GM12878 (cell line): Measurements from ENCODE around the gene WDR48. TPM values are rescaled to one million over a fixed set of nuclear protein-coding genes. Genes with fewer than 3 reads are reported as not detected.

Source experiments
- ATAC-seq: fragments of 200-7000 bp; cut with Tn5 transposase; 3 replicates; pipeline ENCODE4 v1.9.1; 2020; ENCODE audit warnings: mild to moderate bottlenecking, moderate library complexity
- BruUV-seq: library from RNA; stranded (reverse); fragments of 400-500 nt; replicated peaks from 2 replicates; lab custom pipeline; 2021; lab: Mats Ljungman, UMichigan
- CTCF ChIA-PET: fragments of 300-600 bp; sonication (Branson Sonifier 250); formaldehyde crosslinking; extraction: SDS; loops from one replicate; lab custom pipeline; 2021; ENCODE audit warnings: inconsistent platforms; lab: Yijun Ruan, JAX
- POLR2A ChIA-PET: fragments of 350-600 bp; formaldehyde crosslinking; extraction: SDS; loops from one replicate; lab custom pipeline; 2021; ENCODE audit warnings: inconsistent platforms; lab: Charles Lee
- RAD21 ChIA-PET: fragments of 300-600 bp; sonication (Branson Sonifier 250); formaldehyde crosslinking; loops from one replicate; lab custom pipeline; 2023; ENCODE audit warnings: antibody characterized with exemption; ENCODE audit not compliant: unreplicated experiment; lab: Charles Lee
- SMC1A ChIA-PET: fragments of 300-600 bp; sonication (Branson Sonifier 250); formaldehyde crosslinking; loops from one replicate; lab custom pipeline; 2023; ENCODE audit not compliant: unreplicated experiment, uncharacterized antibody; lab: Charles Lee
- DNase-seq: peaks from one replicate; pipeline ENCODE4 v3.0.0-alpha.2; 2011; ENCODE audit warnings: low read depth, low spot score
- FAIRE-seq: peaks from 3 replicates; lab custom pipeline; 2011; peaks lifted over from hg19 to GRCh38; lab: Jason Lieb, UNC
- H2AFZ ChIP-seq: 2 replicates; pipeline ENCODE4 v1.6.0; 2011; ENCODE audit warnings: low read depth, low read length, control low read depth; ENCODE audit not compliant: control insufficient read depth
- H3K27ac ChIP-seq: 2 replicates; pipeline ENCODE4 v1.5.1; 2011; ENCODE audit warnings: control low read depth; ENCODE audit not compliant: control insufficient read depth, insufficient read depth
- H3K27me3 ChIP-seq, 2 experiments: replicated peaks in 1 of 2; 2 replicates each; pipeline versions ENCODE4 v1.6.0 to v1.6.1; 2011; ENCODE audit warnings: low read length in 1 of 2; ENCODE audit not compliant: control insufficient read depth in 2 of 2, insufficient read depth in 2 of 2
- H3K36me3 ChIP-seq, 2 experiments: 2 replicates each; pipeline ENCODE4 v1.5.1; 2011; ENCODE audit warnings: low read length in 1 of 2; ENCODE audit not compliant: control insufficient read depth in 2 of 2, insufficient read depth in 2 of 2
- H3K4me1 ChIP-seq: 2 replicates; pipeline ENCODE4 v1.6.1; 2011; ENCODE audit warnings: mild to moderate bottlenecking, low read length, moderate library complexity, mixed read lengths; ENCODE audit not compliant: control insufficient read depth, insufficient read depth
- H3K4me2 ChIP-seq: 2 replicates; pipeline ENCODE4 v1.6.0; 2011; ENCODE audit warnings: control low read depth; ENCODE audit not compliant: control insufficient read depth, insufficient read depth
- H3K4me3 ChIP-seq: fragments of 200-600 bp; sonication (generic); 2 replicates; pipeline ENCODE4 v1.5.1; 2016
- H3K79me2 ChIP-seq: 2 replicates; pipeline ENCODE4 v1.6.0; 2011; ENCODE audit warnings: low read length; ENCODE audit not compliant: control insufficient read depth, insufficient read depth
- H3K9ac ChIP-seq: 2 replicates; pipeline ENCODE4 v1.8.0; 2011; ENCODE audit warnings: low read length, control low read depth, mixed read lengths; ENCODE audit not compliant: control insufficient read depth, insufficient read depth
- H3K9me3 ChIP-seq: replicated peaks from 3 replicates; pipeline ENCODE4 v1.5.1; 2011; ENCODE audit warnings: mild to moderate bottlenecking, low read length; ENCODE audit not compliant: control insufficient read depth, insufficient read depth
- H4K20me1 ChIP-seq: 2 replicates; pipeline ENCODE4 v1.6.0; 2011; ENCODE audit not compliant: control insufficient read depth, insufficient read depth
- ASH2L ChIP-seq: fragments of 300-600, 200-600 bp; sonication (generic); IDR thresholded peaks from 2 replicates; pipeline ENCODE4 v1.6.1; 2017; ENCODE audit warnings: low read depth, mild to moderate bottlenecking, borderline replicate concordance
- EP300 ChIP-seq, 2 experiments: fragments of 150-350 bp in 1 of 2; IDR thresholded peaks; 2 replicates each; pipeline ENCODE4 v1.6.1; 2011 to 2012; ENCODE audit warnings: low read depth in 2 of 2, low read length in 2 of 2, borderline replicate concordance in 1 of 2, improper control_type of control experiment in 1 of 2, inconsistent platforms in 1 of 2; ENCODE audit not compliant: control insufficient read depth in 1 of 2
- IKZF2 ChIP-seq, 2 experiments: fragments of 450-650 bp; IDR thresholded peaks; 2 replicates each; pipeline ENCODE4 v1.6.1; 2017; ENCODE audit warnings: mild to moderate bottlenecking in 2 of 2, moderate library complexity in 2 of 2
- KDM1A ChIP-seq: fragments of 200-600 bp; sonication (generic); IDR thresholded peaks from 2 replicates; pipeline ENCODE4 v1.6.1; 2016; ENCODE audit warnings: borderline replicate concordance
- KLF5 ChIP-seq: fragments of 450-650 bp; IDR thresholded peaks from 2 replicates; pipeline ENCODE4 v1.6.1; 2014; ENCODE audit warnings: mild to moderate bottlenecking; ENCODE audit not compliant: partially characterized antibody
- NR2F1 ChIP-seq: fragments of 450-650 bp; conservative IDR thresholded peaks from 2 replicates; pipeline ENCODE4 v1.6.1; 2017; ENCODE audit warnings: mild to moderate bottlenecking
- POU2F2 ChIP-seq: IDR thresholded peaks from 3 replicates; pipeline ENCODE4 v1.6.1; 2011; ENCODE audit warnings: low read depth, mild to moderate bottlenecking, low read length, borderline replicate concordance
- TBL1XR1 ChIP-seq: IDR thresholded peaks from 2 replicates; pipeline ENCODE4 v1.6.1; 2012; ENCODE audit warnings: low read depth, low read length, improper control_type of control experiment
- TCF12 ChIP-seq: IDR thresholded peaks from 2 replicates; pipeline ENCODE4 v1.6.1; 2011; ENCODE audit warnings: low read depth, mild to moderate bottlenecking, low read length
- WGBS: methylation state at CpG from one replicate; pipeline ENCODE4 v1.1.6; 2016; ENCODE audit warnings: low lambda C conversion rate; ENCODE audit not compliant: insufficient replicate concordance, insufficient coverage; ENCODE audit errors: missing lambda C conversion rate; 5-methylcytosine and 5-hydroxymethylcytosine counted together
- in situ Hi-C: fragments of 300-500 bp; cut with MboI; formaldehyde crosslinking; loops from 9 replicates; pipeline ENCODE4 v1.14.3; 2018; ENCODE audit warnings: mixed read lengths
- intact Hi-C: fragments of 100-400 bp; cut with micrococcal nuclease; formaldehyde crosslinking; loops from one replicate; pipeline ENCODE4 v1.14.2; 2022; ENCODE audit not compliant: unreplicated experiment
- polyA plus RNA-seq, 11 experiments: library from polyadenylated mRNA; depleted of rRNA in 4 of 11; unstranded in 6 of 11; stranded (reverse) in 5 of 11; fragments of >200 nt; fragmentation: Nextera tagmentation in 4 of 11; fragmentation: Illumina TruSeq in 1 of 11; extraction: Ambion mirVana in 4 of 11; extraction: Trizol in 1 of 11; gene quantifications; 1 replicate in 1 of 11; 2 replicates in 10 of 11; pipeline versions ENCODE4 v1.2.1 to v1.2.3, GENCODE V29; 2011 to 2016; ENCODE audit warnings: inconsistent platforms in 2 of 11, missing spikeins in 2 of 11, low read depth in 1 of 11
- total RNA-seq, 4 experiments: library from RNA; depleted of rRNA in 3 of 4; stranded (reverse); fragments of >200 nt in 3 of 4; fragmentation: Illumina TruSeq in 1 of 4; extraction: Trizol in 1 of 4; gene quantifications; 2 replicates each; pipeline versions ENCODE4 v1.2.1 to v1.2.3, GENCODE V29; 2013 to 2021
- TF ChIP-seq, protein P1 (sequence below): fragments of 450-650 bp; IDR thresholded peaks from 2 replicates; pipeline ENCODE4 v1.6.1; 2017; ENCODE audit warnings: antibody characterized with exemption, mild to moderate bottlenecking, moderate library complexity
- TF ChIP-seq, protein P2 (sequence below): fragments of 450-650 bp; conservative IDR thresholded peaks from 2 replicates; pipeline ENCODE4 v1.6.1; 2017; ENCODE audit warnings: mild to moderate bottlenecking, moderate library complexity

The WDR48 gene
- total and polyA plus RNA-seq, 10 of the 15 experiments (the other 5 are each of a cell fraction or from before 2014, with no cell fraction given): 16.8 to 43.8 (median 29.0) TPM

DNA sequence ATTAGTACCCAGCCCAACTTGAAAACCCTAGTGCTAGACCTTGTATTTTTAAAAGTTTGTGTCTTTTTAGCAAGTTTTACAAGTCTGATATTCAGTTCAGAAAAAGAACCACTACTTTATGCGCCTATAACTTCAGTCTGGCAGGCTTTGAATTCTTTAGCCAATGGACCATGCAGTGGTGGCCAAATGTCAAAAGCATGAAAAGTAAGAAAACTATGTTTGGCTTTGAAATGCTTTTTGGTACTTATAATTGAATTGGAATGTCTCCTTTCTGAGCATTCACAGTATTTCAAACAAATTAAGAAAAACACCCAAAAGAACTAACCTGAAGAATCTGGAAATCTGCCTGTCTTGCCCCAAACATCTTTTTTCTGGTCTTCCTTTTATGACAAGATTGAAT lies 12.8 kb downstream of the WDR48 start:
- ChIA-PET RAD21 (interaction anchor here (1.4 kb wide), 1 partner anchor 65 kb away, joined by 4 read pairs; no protein-coding TSS in a partner anchor), SMC1A (interaction anchor here (1.2 to 1.6 kb wide), 2 partner anchors 34 to 85 kb away, joined by 3 read pairs; no protein-coding TSS in a partner anchor), POLR2A (no interaction called here), CTCF (interaction anchor here (0.9 kb wide), 1 partner anchor 226 kb away, joined by 3 read pairs; no protein-coding TSS in a partner anchor)
- no peak overlapping the region for H3K9ac ChIP-seq
- 100% methylated on average over 1 of the region's 1 CpG for WGBS
- FAIRE-seq: no peak
- TF ChIP-seq IKZF2 (IDR thresholded peaks at IDR 0.05) (no peak), EP300 (IDR thresholded peaks at IDR 0.05; ENCODE audit: borderline replicate concordance in 1 of 2, control insufficient read depth in 1 of 2, low read depth in 2 of 2, low read length in 2 of 2) (no peak), ASH2L (no peak), TCF12 (no peak), KLF5 (no peak), TBL1XR1 (no peak), KDM1A (no peak), NR2F1 (no peak), POU2F2 (no peak)
- TF ChIP-seq, protein P1, sequence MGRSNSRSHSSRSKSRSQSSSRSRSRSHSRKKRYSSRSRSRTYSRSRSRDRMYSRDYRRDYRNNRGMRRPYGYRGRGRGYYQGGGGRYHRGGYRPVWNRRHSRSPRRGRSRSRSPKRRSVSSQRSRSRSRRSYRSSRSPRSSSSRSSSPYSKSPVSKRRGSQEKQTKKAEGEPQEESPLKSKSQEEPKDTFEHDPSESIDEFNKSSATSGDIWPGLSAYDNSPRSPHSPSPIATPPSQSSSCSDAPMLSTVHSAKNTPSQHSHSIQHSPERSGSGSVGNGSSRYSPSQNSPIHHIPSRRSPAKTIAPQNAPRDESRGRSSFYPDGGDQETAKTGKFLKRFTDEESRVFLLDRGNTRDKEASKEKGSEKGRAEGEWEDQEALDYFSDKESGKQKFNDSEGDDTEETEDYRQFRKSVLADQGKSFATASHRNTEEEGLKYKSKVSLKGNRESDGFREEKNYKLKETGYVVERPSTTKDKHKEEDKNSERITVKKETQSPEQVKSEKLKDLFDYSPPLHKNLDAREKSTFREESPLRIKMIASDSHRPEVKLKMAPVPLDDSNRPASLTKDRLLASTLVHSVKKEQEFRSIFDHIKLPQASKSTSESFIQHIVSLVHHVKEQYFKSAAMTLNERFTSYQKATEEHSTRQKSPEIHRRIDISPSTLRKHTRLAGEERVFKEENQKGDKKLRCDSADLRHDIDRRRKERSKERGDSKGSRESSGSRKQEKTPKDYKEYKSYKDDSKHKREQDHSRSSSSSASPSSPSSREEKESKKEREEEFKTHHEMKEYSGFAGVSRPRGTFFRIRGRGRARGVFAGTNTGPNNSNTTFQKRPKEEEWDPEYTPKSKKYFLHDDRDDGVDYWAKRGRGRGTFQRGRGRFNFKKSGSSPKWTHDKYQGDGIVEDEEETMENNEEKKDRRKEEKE: no peak
- TF ChIP-seq, protein P2, sequence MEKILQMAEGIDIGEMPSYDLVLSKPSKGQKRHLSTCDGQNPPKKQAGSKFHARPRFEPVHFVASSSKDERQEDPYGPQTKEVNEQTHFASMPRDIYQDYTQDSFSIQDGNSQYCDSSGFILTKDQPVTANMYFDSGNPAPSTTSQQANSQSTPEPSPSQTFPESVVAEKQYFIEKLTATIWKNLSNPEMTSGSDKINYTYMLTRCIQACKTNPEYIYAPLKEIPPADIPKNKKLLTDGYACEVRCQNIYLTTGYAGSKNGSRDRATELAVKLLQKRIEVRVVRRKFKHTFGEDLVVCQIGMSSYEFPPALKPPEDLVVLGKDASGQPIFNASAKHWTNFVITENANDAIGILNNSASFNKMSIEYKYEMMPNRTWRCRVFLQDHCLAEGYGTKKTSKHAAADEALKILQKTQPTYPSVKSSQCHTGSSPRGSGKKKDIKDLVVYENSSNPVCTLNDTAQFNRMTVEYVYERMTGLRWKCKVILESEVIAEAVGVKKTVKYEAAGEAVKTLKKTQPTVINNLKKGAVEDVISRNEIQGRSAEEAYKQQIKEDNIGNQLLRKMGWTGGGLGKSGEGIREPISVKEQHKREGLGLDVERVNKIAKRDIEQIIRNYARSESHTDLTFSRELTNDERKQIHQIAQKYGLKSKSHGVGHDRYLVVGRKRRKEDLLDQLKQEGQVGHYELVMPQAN: no peak
- no peaks in the 10 kb centered on the region for H3K79me2 ChIP-seq
- no peak overlapping the region for H3K4me3 ChIP-seq
- in situ Hi-C loops (no loop called here), intact Hi-C loops (no loop called here)
- no peak overlapping the region for H2AFZ ChIP-seq
- no peaks in the 10 kb centered on the region for H4K20me1 ChIP-seq
- H3K4me2 ChIP-seq: no peak overlapping the region
- no TSS peak for BruUV-seq
- no peak overlapping the region for H3K27ac ChIP-seq
- H3K9me3 ChIP-seq: no peaks in the 10 kb centered on the region
- no peaks in the 10 kb centered on the region for H3K27me3 ChIP-seq
- H3K4me1 ChIP-seq: no peaks in the 10 kb centered on the region
- DNase-seq: no peak
- peaks cover 0 to 6% of the 10 kb centered on the region in 2 experiments; a peak in 2 of 4 replicates for H3K36me3 ChIP-seq
- no peak for ATAC-seq
